UCSD-AML1 (cell line): Measurements from ENCODE around the gene CCDC192.

Experiments used
- DNase-seq: peaks from one replicate; lab custom pipeline; 2025; ENCODE audit not compliant: unreplicated experiment; lab: John Stamatoyannopoulos, UW

CCDC192 gene

DNA sequence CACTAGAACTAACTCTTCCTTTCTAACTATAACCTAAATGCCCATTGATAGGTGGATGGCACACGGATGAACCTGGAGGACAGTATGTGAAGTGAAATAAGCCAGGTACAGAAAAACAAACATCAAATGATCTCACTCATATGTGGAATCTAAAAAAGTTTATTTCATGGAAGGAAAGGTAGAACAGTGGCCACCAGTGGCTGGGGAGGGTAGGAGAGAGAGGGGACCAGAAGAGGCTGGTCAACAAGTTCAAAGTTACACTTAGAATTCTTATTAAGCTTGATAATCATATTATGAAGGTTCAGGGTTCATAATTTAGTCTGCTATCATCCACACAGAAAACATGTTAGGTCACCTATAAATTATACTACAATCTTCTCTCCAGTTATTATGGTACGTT, 272.8 kb downstream of the CCDC192 start:
- DNase-seq: no peak

DNA sequence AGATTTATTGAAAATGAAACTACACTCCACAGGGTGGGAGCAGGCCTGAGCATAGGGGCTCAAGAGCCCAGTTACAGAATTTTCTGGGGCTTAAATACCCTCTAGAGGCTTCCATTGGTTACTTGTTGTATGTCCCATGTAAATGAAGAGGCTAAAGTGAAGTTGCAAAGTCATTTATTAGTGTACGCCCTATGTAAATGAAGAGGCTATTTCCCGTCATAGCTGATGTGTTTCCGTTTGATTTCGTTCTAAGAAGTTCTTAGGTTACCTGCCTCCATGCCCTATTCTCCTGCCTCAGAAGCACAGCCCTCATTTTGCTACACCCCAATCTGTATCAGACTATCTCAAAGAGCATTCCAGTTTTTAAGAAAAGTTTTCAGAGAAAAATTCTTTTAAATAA, 273.3 kb downstream of the CCDC192 start:
- no peak for DNase-seq

DNA sequence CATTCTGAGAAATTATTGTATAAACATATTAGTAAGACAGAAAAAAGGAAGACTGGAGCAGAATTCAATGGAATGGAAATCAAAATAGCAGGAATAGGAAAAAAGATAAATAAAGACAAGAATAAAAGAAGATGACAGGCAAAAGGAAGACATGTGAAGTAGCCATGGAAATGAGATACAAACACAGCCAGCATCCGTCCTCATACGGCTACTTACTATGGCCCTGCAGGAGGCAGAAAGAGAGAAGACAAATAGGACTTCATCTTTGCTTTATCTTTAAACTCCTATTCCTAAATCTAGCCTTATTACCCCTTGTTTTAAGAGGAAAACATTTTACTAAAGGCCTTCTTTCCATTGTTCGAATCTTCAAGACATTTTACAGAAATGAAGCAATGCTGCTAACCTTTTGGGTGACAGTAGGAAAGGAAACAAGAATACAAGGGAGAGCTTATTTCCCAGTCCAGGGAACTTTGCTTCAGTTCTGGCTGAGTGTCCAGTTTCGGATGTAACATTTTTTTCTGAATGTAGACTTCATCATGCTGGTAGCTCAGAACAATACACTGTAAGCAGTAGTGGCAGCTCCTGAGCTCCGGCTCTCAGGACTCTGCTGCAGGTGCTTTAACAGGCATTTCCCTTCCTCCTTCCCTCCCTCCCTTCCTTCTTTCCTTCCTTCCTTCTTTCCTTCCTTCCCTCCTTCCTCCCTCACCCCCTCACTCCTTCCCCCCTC, 274.0 kb downstream of the CCDC192 start:
- no peak for DNase-seq

DNA sequence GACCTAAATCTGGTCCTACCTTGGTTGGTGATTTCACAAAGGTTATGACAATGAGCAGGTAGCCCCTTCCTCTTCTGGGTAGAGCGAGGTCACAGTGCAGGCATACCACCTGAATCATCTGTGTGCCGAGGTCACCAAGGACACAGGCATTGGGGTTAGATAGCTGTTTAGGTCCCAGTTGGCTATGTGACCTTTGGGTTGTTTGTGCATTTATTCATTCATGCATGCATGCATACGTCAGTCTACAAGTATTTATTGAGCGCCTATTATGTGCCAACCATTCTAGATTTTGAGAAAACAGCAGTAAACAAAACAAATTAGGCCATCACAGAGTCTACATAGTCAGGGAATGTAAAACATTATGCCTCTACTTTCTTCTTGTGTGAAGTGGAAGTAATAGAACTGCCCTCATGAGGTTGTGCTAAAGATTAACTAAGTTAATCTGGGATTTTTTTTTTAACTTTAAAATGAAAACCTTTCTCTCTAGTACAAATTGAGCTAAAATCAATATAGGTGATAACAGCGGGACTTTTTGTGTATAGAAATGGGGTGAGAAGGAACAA, 275.6 kb downstream of the CCDC192 start:
- DNase-seq: no peak

- DNase-seq: no peak
Observed at GRCh38 chr5:127979475-127979874, 276.3 kb downstream of the CCDC192 start.

DNA sequence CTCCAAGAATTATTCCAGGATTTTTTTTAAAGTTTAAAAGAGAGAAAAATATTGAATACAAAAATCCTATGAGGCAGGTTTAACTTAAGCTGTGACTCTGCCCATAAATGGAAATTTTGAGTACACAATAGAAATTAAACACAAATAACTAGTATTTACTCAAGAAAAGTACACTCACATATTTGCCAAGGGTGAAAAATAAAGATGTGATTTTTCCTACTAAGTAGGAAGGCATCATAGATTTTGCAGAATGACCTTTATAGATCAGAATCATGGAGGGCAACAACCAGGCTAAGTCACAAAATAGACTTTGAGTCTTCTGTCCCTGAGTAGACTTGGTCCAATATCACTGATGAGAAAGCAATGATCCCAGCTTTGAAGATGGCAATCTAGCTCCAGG, 277.7 kb downstream of the CCDC192 start:
- no peak for DNase-seq

DNA sequence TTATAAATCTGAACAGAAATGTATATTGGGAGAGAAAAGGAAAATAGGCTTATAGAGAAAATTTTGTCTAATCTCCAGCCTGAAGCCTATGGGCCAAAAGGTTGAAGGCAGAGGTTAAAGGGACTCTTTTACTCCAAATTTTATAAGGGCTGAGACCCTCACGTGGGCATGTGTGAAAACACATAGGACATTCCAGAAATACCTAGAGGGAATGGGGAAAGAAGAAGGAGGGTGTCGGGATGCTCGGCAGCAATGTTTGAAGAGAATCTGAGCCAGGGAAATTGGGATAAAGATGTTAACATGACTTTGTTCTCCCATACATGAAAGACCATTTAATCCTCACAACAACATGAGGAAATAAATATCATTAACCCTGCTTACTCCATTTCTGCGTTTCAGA, 278.3 kb downstream of the CCDC192 start:
- no peak for DNase-seq

GRCh38 chr5:127985811-127986325, 282.7 kb downstream of the CCDC192 start:
- no peak for DNase-seq

DNA sequence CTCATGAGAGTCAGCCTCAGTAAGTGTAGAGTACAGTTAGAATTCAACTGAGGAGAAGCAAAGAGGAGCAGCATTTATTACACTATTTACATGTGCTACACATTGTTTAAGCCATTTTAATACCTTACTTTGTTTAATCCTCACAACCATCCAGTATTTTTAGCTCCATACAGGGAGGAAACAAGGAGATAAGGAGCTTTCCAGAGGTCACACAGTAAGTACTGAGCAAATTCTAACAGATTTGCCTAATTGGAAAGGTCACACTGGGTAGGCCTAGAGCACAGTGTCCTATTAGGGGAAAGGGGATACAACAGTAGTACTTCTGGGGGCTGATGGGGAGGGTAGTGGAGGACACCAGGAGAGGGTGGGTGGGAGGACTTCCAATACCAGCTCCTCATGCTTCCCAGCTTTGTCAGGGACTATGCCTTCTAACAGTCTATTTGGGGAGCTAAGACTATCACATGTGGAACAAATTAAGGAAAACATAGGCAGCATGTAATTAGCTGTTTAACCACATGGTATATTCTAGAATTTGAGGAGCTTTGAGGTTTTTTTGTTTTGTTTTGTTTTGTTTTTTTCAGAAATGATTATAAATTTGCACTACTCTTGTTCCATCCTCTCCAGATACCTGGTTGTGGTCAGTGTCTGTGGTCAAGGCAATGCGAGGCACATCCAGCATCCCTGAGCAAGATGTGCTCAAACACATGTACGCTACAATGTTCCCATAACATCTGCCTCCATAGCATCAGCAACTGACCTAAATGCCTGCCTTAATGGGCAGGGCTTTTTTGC, 284.4 kb downstream of the CCDC192 start:
- no peak for DNase-seq

GRCh38 chr5:127988146-127988760, 285.1 kb downstream of the CCDC192 start:
- no peak for DNase-seq
